MM.1S (cell line): ENCODE results near the gene DAB1.

Experiments
- DNase-seq: peaks from one replicate; pipeline ENCODE4 v3.0.0-alpha.2; 2015
- H2AFZ ChIP-seq: fragments of 300-600 bp; sonication (generic); 2 replicates; pipeline ENCODE4 v1.6.0; 2016; ENCODE audit warnings: antibody characterized with exemption, low read length
- H3F3A ChIP-seq: fragments of 300-600 bp; sonication (generic); 2 replicates; pipeline ENCODE4 v1.6.1; 2016; ENCODE audit warnings: mild to moderate bottlenecking, antibody characterized with exemption, low read length, moderate library complexity, mixed read lengths; ENCODE audit not compliant: insufficient read depth
- H3K27ac ChIP-seq: fragments of 300-600 bp; sonication (generic); 2 replicates; pipeline ENCODE4 v1.5.1; 2016; ENCODE audit warnings: mild to moderate bottlenecking, low read length
- H3K27me3 ChIP-seq: fragments of 300-600 bp; sonication (generic); replicated peaks from 2 replicates; pipeline ENCODE4 v1.6.0; 2016; ENCODE audit warnings: low read length; ENCODE audit not compliant: insufficient read depth
- H3K36me3 ChIP-seq: fragments of 300-600 bp; sonication (generic); replicated peaks from 2 replicates; pipeline ENCODE4 v1.6.1; 2016; ENCODE audit warnings: mild to moderate bottlenecking, low read length, mixed read lengths; ENCODE audit not compliant: insufficient read depth
- H3K4me1 ChIP-seq: fragments of 300-600 bp; sonication (generic); 2 replicates; pipeline ENCODE4 v1.6.1; 2016; ENCODE audit warnings: low read length, mixed read lengths
- H3K4me2 ChIP-seq: fragments of 300-600 bp; sonication (generic); 2 replicates; pipeline ENCODE4 v1.6.0; 2016; ENCODE audit warnings: low read depth, low read length
- H3K4me3 ChIP-seq: fragments of 300-600 bp; sonication (generic); 2 replicates; pipeline ENCODE4 v1.5.1; 2016; ENCODE audit warnings: low read length, mixed read lengths
- H3K79me2 ChIP-seq: fragments of 300-600 bp; sonication (generic); 2 replicates; pipeline ENCODE4 v1.6.1; 2016; ENCODE audit warnings: mixed run types, low read length, mixed read lengths
- H3K9ac ChIP-seq: fragments of 300-600 bp; sonication (generic); 2 replicates; pipeline ENCODE4 v1.6.1; 2016; ENCODE audit warnings: low read length, mixed read lengths
- H3K9me2 ChIP-seq: fragments of 300-600 bp; sonication (generic); replicated peaks from 2 replicates; pipeline ENCODE4 v1.6.1; 2016; ENCODE audit warnings: mild to moderate bottlenecking, low read length, mixed read lengths; ENCODE audit not compliant: insufficient read depth
- H3K9me3 ChIP-seq: fragments of 300-600 bp; sonication (generic); replicated peaks from 2 replicates; pipeline ENCODE4 v1.6.1; 2016; ENCODE audit warnings: mild to moderate bottlenecking, low read length, mixed read lengths; ENCODE audit not compliant: insufficient read depth
- H4K20me1 ChIP-seq: fragments of 300-600 bp; sonication (generic); 2 replicates; pipeline ENCODE4 v1.6.1; 2016; ENCODE audit warnings: mild to moderate bottlenecking, low read length, moderate library complexity, mixed read lengths; ENCODE audit not compliant: insufficient read depth
- CTCF ChIP-seq: fragments of 300-600 bp; sonication (generic); IDR thresholded peaks from 2 replicates; pipeline ENCODE4 v1.5.1; 2016; ENCODE audit warnings: antibody characterized with exemption, low read length, mixed read lengths
- EZH2 ChIP-seq: fragments of 300-600 bp; sonication (generic); optimal IDR thresholded peaks from 2 replicates; pipeline ENCODE3; 2017; ENCODE audit warnings: low read depth, mild to moderate bottlenecking, antibody characterized with exemption, low read length, mixed read lengths
- EZH2phosphoT487 ChIP-seq: fragments of 300-600 bp; sonication (generic); IDR thresholded peaks from 2 replicates; pipeline ENCODE4 v1.6.1; 2018; ENCODE audit warnings: antibody characterized with exemption, low read length

DAB1 gene

GRCh38 chr1:57307392-57308170 lies 116.3 kb downstream of the DAB1 start:
- no peaks in the 10 kb centered on the region for H3K9me2 ChIP-seq
- H3K4me1 ChIP-seq, result peaks cover 5% of the 10 kb centered on the region
- H3K27me3 ChIP-seq, result no peaks in the 10 kb centered on the region
- H3K79me2 ChIP-seq, result no peaks in the 10 kb centered on the region
- peak overlapping the region; percentile 50; the same call in 1 of the 2 replicates for H3K4me2 ChIP-seq
- H3K36me3 ChIP-seq, result no peaks in the 10 kb centered on the region
- TF ChIP-seq EZH2phosphoT487 (no peak), CTCF (no peak), EZH2 (no peak)
- H3F3A ChIP-seq, result no peaks in the 10 kb centered on the region
- peak; percentile 98 for DNase-seq
- no peak overlapping the region for H3K9ac ChIP-seq
- H3K4me3 ChIP-seq, result no peak overlapping the region
- H3K27ac ChIP-seq, result no peak overlapping the region; the same call in 1 of the 2 replicates
- no peaks in the 10 kb centered on the region for H4K20me1 ChIP-seq
- H3K9me3 ChIP-seq, result no peaks in the 10 kb centered on the region
- peak overlapping the region; percentile 63 for H2AFZ ChIP-seq

GRCh38 chr1:57304591-57304990 lies 119.3 kb downstream of the DAB1 start:
- H3K4me2 ChIP-seq, result no peak overlapping the region
- no peak for DNase-seq

GRCh38 chr1:57302812-57303596 lies 120.9 kb downstream of the DAB1 start:
- TF ChIP-seq EZH2phosphoT487 (no peak), CTCF (no peak), EZH2 (no peak)
- no peaks in the 10 kb centered on the region for H3K36me3 ChIP-seq
- H3K9ac ChIP-seq, result no peak overlapping the region
- no peak overlapping the region for H3K27ac ChIP-seq
- H4K20me1 ChIP-seq, result no peaks in the 10 kb centered on the region
- H3F3A ChIP-seq, result no peaks in the 10 kb centered on the region
- H3K27me3 ChIP-seq, result no peaks in the 10 kb centered on the region
- H3K4me1 ChIP-seq, result peaks cover 5% of the 10 kb centered on the region
- H3K9me3 ChIP-seq, result no peaks in the 10 kb centered on the region
- H3K9me2 ChIP-seq, result no peaks in the 10 kb centered on the region
- no peak overlapping the region for H3K4me3 ChIP-seq
- H2AFZ ChIP-seq, result no peak overlapping the region
- DNase-seq, result no peak
- H3K79me2 ChIP-seq, result no peaks in the 10 kb centered on the region
- H3K4me2 ChIP-seq, result no peak overlapping the region

More at GRCh38 chr1:57304591-57304990, 119.3 kb downstream of the DAB1 start:
- Histone ChIP-seq H2AFZ (no peak overlapping the region), H3K79me2 (no peaks in the 10 kb centered on the region), H3K9ac (no peak overlapping the region), H3K4me1 (peaks cover 5% of the 10 kb centered on the region), H4K20me1 (no peaks in the 10 kb centered on the region), H3K27me3 (no peaks in the 10 kb centered on the region), H3K27ac (no peak overlapping the region), H3F3A (no peaks in the 10 kb centered on the region), H3K9me3 (no peaks in the 10 kb centered on the region), H3K4me3 (no peak overlapping the region), H3K9me2 (no peaks in the 10 kb centered on the region), H3K36me3 (no peaks in the 10 kb centered on the region)
- TF ChIP-seq CTCF (no peak), EZH2phosphoT487 (no peak), EZH2 (no peak)
